ENCODE measurements around the gene EXOC4.

Gene EXOC4

DNA sequence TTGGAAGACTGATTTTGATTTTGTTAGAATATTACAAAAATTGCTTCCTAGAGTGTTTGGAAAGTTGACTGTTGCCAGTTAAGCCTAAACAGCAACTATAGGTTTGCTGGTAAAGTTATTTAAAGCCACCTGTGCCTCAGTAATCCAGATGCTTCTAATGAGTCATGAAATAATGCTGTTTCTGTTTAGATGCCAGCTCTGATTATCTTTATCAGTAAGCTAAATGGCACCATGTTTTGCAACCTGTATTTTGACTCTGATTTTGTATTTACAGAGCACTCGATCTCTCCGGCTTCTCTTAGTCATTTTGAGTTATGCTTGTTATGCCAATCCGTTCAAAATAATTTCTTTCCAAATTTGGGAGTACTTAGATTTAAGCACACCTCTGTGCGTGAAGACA lies 366.1 kb downstream of the EXOC4 start:
- H3K4me3 ChIP-seq (ENCODE audit: low read depth, low read length): no peak overlapping the region
- no peak for TF ChIP-seq CTCF (IDR thresholded peaks at IDR 0.05; ENCODE audit: low read depth, low read length, missing control alignments)
- DNase-seq (ENCODE audit: low read depth): no peak
- in situ Hi-C loops (cut with HindIII; ENCODE audit: low sequenced_read_pairs): no loop called here

DNA sequence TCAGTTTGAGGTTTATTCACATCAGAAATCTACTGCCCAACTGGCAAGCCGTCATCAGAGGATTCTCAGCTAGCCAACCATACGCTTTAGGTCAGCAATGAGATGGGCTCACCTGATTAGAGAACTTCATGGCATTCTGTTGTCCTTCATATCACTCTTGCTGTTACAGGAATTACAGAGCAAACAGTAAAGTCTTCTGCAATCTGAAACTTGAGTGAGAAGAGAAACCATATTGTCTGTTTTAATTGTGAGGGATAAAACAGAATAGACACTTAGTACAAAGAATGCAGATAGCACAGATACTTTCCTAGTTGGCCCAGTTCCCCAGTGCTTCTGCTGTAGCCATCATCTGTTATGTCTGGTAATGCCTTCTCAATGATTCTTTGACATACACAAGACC lies 366.6 kb downstream of the EXOC4 start:
- no peak overlapping the region for H3K4me3 ChIP-seq (ENCODE audit: low read depth, low read length)
- no peak for DNase-seq (ENCODE audit: low read depth)
- TF ChIP-seq CTCF (IDR thresholded peaks at IDR 0.05; ENCODE audit: low read depth, low read length, missing control alignments): no peak
- in situ Hi-C loops (cut with HindIII; ENCODE audit: low sequenced_read_pairs): no loop called here

DNA sequence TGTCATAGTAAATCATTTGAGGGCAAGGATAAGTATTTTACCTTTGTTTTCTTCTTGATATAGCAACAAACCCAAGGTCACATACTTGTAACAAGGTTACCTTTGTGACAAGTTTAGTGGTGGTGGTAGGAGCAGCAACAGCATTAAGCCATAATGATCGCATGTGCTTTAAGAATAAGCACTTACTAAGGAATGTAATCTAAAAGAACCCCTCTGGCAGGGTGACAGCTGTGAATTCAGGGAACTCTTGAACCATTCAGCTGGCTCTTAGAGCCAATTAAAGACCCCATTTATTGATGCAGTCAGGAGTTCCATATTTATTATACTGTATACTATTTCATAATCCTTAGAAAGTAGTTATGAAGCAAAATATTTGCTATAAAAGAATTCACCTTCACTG lies 370.8 kb downstream of the EXOC4 start:
- no peak overlapping the region for H3K4me3 ChIP-seq (ENCODE audit: low read depth, low read length)
- in situ Hi-C loops (cut with HindIII; ENCODE audit: low sequenced_read_pairs): no loop called here
- TF ChIP-seq CTCF (IDR thresholded peaks at IDR 0.05; ENCODE audit: low read depth, low read length, missing control alignments): no peak
- no peak for DNase-seq (ENCODE audit: low read depth)

DNA sequence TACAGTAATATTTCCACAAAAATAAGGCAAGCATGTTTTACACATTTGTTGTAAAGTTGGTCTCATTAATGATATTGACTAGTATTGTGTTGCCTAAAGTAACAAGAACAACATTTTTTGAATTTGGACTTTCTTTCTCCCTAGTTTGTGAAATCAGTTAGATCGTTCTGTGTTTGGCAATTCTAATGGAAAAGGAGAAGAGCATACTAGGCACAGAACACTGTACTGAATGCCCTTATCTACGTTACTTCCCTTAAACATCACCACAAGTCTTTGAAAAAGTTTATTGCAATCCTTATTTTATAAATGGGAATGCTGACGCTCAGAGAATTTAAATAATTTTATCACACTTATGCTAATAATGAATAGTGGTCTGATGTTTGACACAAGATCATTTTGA lies 372.2 kb downstream of the EXOC4 start:
- no peak overlapping the region for H3K4me3 ChIP-seq (ENCODE audit: low read depth, low read length)
- in situ Hi-C loops (cut with HindIII; ENCODE audit: low sequenced_read_pairs): no loop called here
- no peak for TF ChIP-seq CTCF (IDR thresholded peaks at IDR 0.05; ENCODE audit: low read depth, low read length, missing control alignments)
- DNase-seq (ENCODE audit: low read depth): no peak

DNA sequence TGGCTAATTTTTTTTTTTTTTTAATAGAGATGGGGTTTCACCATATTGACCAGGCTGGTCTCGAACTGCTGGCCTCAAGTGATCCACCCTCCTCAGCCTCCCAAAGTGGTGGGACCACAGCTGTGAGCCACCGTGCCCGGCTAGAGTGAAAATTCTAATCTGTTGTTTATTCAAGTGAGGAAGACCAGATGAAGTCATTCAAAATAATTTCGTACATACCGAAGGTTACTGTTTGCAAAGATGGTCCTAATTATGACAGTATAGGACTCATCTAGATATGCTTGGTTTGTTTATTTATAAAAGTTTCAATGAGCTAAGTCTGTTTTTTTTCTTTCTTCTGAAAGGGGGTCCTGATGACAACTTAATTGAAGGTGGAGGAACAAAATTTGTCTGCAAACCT lies 376.8 kb downstream of the EXOC4 start:
- no peak for TF ChIP-seq CTCF (IDR thresholded peaks at IDR 0.05; ENCODE audit: low read depth, low read length, missing control alignments)
- in situ Hi-C loops (cut with HindIII; ENCODE audit: low sequenced_read_pairs): no loop called here
- no peak for DNase-seq (ENCODE audit: low read depth)
- no peak overlapping the region for H3K4me3 ChIP-seq (ENCODE audit: low read depth, low read length)

DNA sequence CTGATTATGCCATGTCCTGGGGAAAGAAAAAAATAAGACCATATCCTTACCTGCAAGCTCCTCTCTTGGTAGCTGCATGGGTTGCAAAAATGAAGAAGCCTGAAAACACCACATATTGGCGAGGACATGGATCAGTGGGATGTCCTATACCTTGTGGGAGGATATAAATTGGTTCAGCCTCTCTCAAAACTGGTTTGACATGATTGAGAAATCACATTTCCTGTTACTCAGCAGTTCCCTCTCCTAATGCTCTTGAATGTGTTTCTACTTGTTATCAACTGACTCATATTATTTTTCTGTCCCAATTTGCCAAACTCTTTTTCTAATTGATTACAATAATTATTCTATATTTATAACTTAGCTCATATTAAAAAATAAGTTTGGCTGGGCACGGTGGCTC lies 380.2 kb downstream of the EXOC4 start:
- TF ChIP-seq CTCF (IDR thresholded peaks at IDR 0.05; ENCODE audit: low read depth, low read length, missing control alignments): no peak
- no peak overlapping the region for H3K4me3 ChIP-seq (ENCODE audit: low read depth, low read length)
- in situ Hi-C loops (cut with HindIII; ENCODE audit: low sequenced_read_pairs): no loop called here
- no peak for DNase-seq (ENCODE audit: low read depth)

DNA sequence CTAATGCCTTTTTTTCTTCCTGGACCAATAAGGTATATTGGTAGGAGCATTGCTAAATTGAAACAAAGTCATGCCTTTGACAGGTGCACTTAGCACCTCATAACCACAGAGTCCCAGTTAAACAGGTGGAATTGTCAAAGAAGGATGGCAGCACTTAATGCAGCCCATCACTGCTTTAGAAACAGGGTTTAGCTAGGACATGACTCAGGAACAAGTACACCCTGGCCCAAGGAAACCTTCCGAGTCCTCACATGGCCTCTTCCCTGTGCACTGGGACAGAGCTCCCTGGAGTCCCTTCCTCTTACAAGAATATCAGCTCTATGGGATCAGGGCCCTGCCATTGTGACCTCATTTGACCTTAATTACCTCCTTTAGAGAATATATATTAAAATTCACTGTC lies 382.7 kb downstream of the EXOC4 start:
- no peak for TF ChIP-seq CTCF (IDR thresholded peaks at IDR 0.05; ENCODE audit: low read depth, low read length, missing control alignments)
- no peak overlapping the region for H3K4me3 ChIP-seq (ENCODE audit: low read depth, low read length)
- in situ Hi-C loops (cut with HindIII; ENCODE audit: low sequenced_read_pairs): no loop called here
- no peak for DNase-seq (ENCODE audit: low read depth)

Measured in astrocyte of the cerebellum (primary cell).